Measurements from ENCODE around the gene AP3B1.

DNA sequence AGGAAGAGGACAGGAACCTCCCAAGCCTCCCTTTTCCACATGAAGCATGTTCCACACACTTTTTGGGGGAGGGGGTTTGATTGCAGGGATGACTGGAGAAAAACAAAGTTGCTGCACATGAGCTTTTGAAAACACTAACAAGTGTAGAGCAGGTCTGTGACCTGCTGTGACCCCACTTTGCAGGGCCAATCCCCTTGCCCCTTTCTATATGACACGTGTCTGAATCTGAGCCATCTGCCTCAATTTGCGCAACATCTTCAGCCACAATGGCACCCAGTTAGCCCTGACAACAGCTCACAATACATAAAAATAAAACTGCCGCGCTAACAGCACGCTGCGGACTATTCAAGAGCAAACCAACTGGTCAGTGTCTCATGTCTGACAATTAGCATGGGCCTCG is 290.6 kb downstream of the AP3B1 start:
- TF ChIP-seq, protein P1, sequence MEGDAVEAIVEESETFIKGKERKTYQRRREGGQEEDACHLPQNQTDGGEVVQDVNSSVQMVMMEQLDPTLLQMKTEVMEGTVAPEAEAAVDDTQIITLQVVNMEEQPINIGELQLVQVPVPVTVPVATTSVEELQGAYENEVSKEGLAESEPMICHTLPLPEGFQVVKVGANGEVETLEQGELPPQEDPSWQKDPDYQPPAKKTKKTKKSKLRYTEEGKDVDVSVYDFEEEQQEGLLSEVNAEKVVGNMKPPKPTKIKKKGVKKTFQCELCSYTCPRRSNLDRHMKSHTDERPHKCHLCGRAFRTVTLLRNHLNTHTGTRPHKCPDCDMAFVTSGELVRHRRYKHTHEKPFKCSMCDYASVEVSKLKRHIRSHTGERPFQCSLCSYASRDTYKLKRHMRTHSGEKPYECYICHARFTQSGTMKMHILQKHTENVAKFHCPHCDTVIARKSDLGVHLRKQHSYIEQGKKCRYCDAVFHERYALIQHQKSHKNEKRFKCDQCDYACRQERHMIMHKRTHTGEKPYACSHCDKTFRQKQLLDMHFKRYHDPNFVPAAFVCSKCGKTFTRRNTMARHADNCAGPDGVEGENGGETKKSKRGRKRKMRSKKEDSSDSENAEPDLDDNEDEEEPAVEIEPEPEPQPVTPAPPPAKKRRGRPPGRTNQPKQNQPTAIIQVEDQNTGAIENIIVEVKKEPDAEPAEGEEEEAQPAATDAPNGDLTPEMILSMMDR (IDR thresholded peaks at IDR 0.05), result no peak
- no peak for TF ChIP-seq POLR2A (IDR thresholded peaks at IDR 0.05)

All from testis (tissue), 2 donors.